ENCODE measurements around the gene GNG4.
"Not testable (repeated sequence)": the region's sequence is repeated elsewhere in the genome, so short reads cannot be mapped to it uniquely, and the experiment has no call there.

The GNG4 gene

GRCh38 chr1:235586992-235587391, 62.6 kb downstream of the GNG4 start:
- no peak for DNase-seq (ENCODE audit: low read depth, low spot score)

DNA sequence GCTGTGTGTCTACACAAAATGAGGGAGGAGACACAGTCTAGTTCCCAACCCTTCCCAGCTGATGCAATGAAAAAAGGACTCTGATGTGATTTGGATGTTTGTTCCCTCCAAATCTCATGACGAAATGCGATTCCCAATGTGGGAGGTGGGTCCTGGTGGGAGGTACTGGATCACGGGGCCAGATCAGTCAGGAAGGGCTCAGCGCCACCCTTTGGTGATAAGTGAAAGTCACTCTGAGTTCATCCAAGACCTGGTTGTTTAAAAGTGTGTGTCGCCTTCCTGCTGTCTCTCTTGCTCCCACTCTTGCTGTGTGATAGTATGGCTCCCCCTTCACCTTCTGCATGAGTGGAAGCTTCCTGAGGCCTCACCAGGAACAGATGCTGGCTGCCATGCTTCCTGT, 63.2 kb downstream of the GNG4 start:
- no peak for DNase-seq (ENCODE audit: low read depth, low spot score)

DNA sequence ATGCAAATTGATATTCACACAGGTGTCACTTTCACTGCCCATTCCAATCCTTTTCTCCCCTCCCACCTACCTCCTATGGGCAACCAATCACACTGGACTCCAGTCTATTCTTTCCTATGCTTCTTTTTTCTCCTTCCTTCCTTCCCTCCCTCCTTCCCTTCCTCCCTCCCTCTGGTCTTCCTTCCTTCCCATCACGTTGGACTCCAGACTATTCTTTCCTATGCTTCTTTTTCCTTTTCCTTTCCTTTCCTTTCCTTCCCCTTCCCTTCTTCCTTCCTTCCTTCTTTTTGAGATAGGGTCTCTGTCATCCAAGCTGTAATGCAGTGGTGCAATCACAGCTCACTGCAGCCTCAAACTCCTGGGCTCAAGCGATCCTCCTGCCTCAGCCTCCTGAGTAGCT, 64.6 kb downstream of the GNG4 start:
- no peak for DNase-seq (ENCODE audit: low read depth, low spot score)

GRCh38 chr1:235583511-235584001, 66.0 kb downstream of the GNG4 start:
- no peak for DNase-seq (ENCODE audit: low read depth, low spot score)

GRCh38 chr1:235582130-235582529, 67.5 kb downstream of the GNG4 start:
- DNase-seq (ENCODE audit: low read depth, low spot score), result no peak

DNA sequence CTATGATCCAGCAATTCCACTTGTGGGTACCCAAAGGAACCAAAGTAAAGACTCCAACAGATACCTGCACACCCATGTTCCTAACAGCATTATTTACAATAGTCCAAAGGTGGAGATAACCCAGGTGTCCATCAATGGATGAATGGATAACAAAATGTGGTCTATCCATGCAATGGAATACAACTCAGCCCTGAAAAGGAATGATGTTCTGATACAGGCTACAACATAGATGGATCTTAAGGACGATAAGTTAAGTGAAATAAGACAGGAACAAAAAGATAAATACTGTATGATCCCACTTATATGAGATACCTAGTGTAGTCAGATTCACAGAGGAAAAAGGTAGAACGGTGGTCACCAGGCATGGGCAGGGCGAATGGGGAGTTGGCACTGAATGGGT, 69.7 kb downstream of the GNG4 start:
- no peak for DNase-seq (ENCODE audit: low read depth, low spot score)

DNA sequence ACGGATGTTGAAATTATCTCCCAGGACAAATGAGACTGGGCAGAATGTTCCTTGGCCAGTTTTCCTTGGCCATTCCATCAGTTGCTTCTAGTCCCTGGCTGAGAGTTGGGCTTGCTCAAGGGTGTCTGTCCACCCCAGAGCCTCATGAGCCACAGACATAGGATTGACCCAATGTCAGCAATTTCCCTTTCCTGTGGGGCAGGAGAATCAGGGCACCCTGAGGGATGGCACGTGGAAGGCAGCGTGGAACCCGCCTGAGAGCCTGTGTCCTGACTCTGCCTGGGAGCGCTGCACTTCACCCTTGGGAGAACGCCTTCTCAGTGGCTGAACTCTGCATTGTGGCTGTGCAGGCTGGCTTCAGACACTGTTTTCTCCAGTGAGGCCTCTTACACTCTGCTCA, 74.0 kb downstream of the GNG4 start:
- DNase-seq (ENCODE audit: low read depth, low spot score), result no peak

DNA sequence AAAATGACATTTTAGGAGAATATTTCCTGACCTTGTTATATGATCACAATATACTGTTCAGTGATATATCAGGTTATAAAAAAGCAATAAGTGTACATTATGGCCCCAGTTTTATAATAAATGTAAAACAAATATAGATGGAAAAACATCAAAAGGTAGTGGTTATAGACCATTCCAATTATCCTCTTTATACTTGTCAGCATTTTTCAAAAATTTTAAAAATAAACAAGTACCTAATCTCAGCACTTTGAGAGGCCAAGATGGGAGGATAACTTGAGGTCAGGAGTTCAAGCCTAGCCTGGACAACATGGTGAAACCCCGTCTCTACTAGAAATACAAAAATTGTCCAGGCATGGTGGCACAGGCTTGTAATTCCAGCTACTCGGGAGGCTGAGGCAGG, 75.7 kb downstream of the GNG4 start:
- no peak for DNase-seq (ENCODE audit: low read depth, low spot score)

DNA sequence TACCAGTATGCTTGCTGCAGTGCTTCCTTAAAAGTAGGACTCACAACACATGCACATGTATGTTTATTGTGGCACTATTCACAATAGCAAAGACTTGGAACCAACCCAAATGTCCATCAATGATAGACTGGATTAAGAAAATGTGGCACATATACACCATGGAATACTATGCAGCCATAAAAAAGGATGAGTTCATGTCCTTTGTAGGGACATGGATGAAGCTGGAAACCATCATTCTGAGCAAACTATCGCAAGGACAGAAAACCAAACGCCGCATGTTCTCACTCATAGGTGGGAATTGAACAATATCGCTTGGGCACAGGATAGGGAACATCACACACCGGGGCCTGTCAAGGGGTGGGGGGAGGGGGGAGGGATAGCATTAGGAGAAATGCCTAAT, 76.6 kb downstream of the GNG4 start:
- DNase-seq (ENCODE audit: low read depth, low spot score), result not testable (repeated sequence)

- DNase-seq (ENCODE audit: low read depth, low spot score), result no peak
These were observed 78.1 kb downstream of the GNG4 start for GRCh38 chr1:235571482-235571881.

DNA sequence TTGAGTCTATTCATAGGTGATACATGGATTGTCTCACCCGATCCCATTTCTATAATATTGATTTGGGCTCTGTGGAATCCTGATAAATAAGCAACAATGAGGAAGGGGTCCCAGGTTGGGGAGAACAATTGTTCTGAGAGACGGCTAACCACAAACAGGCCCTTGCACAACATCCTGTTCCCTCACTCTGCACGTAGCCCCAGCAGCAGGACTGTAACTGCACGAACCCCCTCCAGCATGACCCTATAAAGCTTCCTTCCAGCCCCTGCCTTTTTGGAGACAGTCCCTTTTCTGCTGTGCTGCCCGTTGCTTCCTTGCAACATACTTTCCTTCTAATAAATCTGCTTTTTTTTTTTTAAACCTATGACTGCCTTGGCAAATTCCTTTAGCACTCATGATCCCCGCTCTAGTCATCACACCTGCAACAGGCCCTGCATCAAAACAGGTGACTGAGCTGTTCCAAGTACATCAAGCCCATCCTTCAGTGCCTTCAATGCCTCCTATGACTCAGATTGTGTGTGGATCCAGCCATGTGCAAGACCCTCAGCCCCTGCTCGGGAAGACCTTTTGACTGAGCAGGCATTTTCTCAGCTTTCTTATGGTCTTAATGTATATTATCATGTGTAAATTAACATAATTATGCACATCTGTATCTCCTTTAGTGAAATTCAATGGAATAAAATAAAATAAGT, 81.6 kb downstream of the GNG4 start:
- DNase-seq (ENCODE audit: low read depth, low spot score), result no peak

DNA sequence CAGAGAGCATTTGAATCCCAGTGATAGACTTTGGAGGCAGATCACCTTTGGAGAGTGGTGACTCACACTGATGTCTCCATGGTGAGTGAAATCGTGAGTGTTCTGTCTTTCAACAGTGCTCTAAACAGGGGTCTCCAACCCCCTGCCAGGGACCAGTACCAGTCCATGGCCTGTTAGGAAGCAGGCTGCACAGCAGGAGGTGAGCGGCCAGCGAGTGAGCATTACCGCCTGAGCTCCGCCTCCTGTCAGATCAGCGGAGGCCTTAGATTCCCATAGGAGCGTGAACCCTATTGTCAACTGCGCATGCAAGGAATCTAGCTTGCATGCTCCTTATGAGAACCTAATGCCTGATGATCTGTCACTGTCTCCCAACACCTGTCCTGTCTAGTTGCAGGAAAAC, 83.5 kb downstream of the GNG4 start:
- no peak for DNase-seq (ENCODE audit: low read depth, low spot score)

- no peak for DNase-seq (ENCODE audit: low read depth, low spot score)
These were observed 86.0 kb downstream of the GNG4 start for GRCh38 chr1:235563513-235564061.

GRCh38 chr1:235562589-235562988, 87.0 kb downstream of the GNG4 start:
- no peak for DNase-seq (ENCODE audit: low read depth, low spot score)

DNA sequence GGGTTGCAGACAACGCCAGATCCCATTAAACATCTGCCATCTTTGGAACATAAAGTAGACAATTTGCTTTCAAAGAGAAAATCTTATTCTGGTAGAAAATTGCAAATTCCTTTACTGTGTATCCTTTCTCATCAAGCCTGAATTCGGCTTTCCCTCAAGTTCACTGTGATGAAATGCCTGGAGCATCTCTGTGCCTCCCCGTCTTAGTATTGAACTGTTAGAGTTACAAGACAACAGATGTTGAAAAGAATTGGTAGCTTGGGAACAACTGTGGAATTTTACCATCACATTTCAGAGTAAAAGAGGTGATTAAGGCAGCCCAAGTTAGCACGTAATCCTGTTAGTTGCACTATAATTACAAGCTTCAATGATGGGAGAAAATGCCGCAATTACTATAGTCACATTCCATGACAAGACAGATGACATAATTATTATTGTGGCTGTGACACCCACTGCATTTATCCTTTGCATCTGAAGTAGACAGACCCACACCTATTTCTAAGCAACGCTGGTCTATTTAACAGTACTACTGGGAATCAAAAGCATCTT, 90.9 kb downstream of the GNG4 start:
- no peak for DNase-seq (ENCODE audit: low read depth, low spot score)

DNA sequence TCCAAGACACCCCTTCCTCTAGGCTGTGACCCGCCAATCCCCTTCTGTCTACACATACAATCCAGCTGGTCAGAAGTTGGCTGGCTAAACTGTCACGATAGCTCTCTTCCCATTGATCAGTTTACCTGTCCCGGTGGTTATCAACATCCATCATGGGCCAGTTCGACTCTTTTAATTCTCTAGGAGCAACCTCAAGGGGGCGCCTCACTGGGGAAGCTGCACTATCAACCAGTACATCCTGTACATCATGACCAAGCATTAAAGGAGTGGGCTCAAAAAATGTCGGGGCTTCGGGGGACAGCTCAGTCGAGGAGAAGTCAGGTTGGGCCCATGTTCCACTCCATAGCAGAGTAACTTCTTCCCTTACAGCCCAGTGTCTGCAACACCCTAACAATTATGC, 92.1 kb downstream of the GNG4 start:
- no peak for DNase-seq (ENCODE audit: low read depth, low spot score)

DNA sequence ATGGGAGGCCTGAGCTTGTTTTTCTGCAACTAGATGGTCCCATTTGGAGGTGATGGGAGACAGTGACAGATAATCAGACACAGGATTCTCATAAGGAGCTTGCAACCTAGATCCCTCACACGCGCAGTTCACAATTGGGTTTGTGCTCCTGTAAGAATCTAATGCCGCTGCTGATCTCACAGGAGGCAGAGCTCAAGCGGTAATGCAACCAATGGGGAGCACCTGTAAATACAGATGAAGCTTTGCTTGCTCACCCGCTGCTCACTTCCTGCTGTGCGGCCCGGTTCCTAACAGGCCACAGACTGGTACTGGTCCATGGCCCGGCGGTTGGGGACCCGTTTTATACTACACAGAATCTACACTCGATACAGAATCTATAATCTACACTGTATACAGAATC, 92.8 kb downstream of the GNG4 start:
- DNase-seq (ENCODE audit: low read depth, low spot score), result no peak

DNA sequence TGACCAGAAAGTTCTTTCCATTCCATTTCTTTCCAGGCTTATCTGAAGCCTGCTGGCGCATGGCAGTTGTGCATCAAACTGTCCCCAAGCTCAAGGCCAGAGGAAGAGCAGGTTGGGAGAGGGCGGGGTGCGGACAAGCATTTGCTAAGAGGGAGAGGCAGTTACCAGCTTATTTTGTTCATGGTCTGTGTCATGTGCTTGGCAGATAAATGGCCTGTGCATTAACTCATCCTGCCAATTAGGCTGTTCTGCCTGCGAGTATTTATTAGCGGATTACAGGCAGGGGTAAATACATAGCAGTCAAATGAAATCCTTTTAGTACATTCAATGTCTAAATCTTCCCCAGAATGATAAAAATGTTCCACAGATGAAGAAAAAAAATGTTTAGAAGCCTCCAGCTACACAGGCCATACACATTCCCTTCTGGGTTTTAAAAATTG, 96.5 kb downstream of the GNG4 start:
- DNase-seq (ENCODE audit: low read depth, low spot score), result no peak

DNA sequence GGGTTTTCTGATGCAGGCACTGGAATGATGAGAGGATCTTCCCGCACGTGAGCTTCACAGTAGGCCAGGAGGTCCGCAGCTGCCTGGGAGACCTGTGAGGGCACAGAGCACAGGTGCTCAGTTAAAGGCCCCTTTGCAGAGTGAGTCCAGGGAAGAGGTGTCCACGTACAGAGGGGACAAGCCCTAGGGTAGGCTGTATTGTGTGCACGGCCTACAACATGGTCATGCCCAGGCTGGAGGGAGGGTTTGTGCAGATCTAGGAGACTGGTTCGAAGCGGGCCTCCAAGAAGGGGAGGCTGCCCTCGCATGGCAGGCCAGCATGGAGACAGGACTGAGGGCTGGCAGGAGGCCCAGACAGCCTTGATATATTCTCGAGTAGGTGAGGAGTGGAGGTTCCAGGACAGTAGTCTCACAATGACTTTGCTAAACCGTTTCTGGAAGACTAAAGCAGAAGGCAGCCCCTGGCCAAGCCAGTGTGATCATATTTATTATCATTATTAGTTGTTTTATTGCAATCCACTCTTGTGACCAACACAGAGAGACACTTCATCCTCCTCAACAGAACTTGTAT, 97.4 kb downstream of the GNG4 start:
- DNase-seq (ENCODE audit: low read depth, low spot score), result no peak

- no peak for DNase-seq (ENCODE audit: low read depth, low spot score)
These were observed 100.0 kb downstream of the GNG4 start for GRCh38 chr1:235549351-235550139.

GRCh38 chr1:235546369-235547155, 103.0 kb downstream of the GNG4 start:
- not testable (repeated sequence) for DNase-seq (ENCODE audit: low read depth, low spot score)

All from activated naive CD8-positive, alpha-beta T cell treated with anti-CD3 and anti-CD28 coated beads, Interleukin-2, amount 50 U/mL, for 16 hours (primary cell).